Sigmoid colon (tissue), 7 donors: ENCODE measurements around the gene NETO2. TPM values are rescaled to one million over a fixed set of nuclear protein-coding genes. Genes with fewer than 3 reads are reported as not detected.

ENCODE experiments used
- DNase-seq: peaks from one replicate; pipeline ENCODE4 v3.0.0-alpha.2; 2019
- H3K27ac ChIP-seq, 4 donors: fragments of 200-600 bp; sonication (generic); one replicate each; pipeline ENCODE4 v1.5.1; 2016 to 2019; ENCODE audit warnings: mild to moderate bottlenecking in 1 of 4
- H3K27me3 ChIP-seq, 3 donors: fragments of 200-600 bp; sonication (generic); one replicate each; pipeline ENCODE4 v1.5.1; 2019; ENCODE audit warnings: mild to moderate bottlenecking in 1 of 3
- H3K36me3 ChIP-seq, 4 donors: fragments of 200-600 bp; sonication (generic); one replicate each; pipeline ENCODE4 v1.5.1; 2016 to 2019
- H3K4me1 ChIP-seq, 4 donors: fragments of 200-600 bp; sonication (generic); one replicate each; pipeline ENCODE4 v1.5.1; 2017 to 2019
- H3K4me3 ChIP-seq, 4 donors: fragments of 200-600 bp; sonication (generic); one replicate each; pipeline ENCODE4 v1.5.1; 2017 to 2019; ENCODE audit warnings: mild to moderate bottlenecking in 2 of 4, moderate library complexity in 1 of 4
- H3K9me3 ChIP-seq, 4 donors: fragments of 200-600 bp in 3 of 4; sonication (generic) in 3 of 4; one replicate each; pipeline versions ENCODE4 v1.5.1 to v1.6.1; 2013 to 2019
- CTCF ChIP-seq, 4 experiments: fragments of 450-650 bp in 3 of 4; fragments of 200-600 bp in 1 of 4; IDR thresholded peaks; one replicate each; pipeline ENCODE4 v1.5.1; 2016 to 2019; ENCODE audit warnings: antibody characterized with exemption in 4 of 4, mild to moderate bottlenecking in 3 of 4, moderate library complexity in 2 of 4
- EP300 ChIP-seq, 4 donors: sonication (generic); formaldehyde crosslinking; IDR thresholded peaks; one replicate each; pipeline ENCODE4 v1.6.1; 2017; ENCODE audit warnings: antibody characterized with exemption in 4 of 4
- POLR2A ChIP-seq, 2 donors: fragments of 450-650 bp; IDR thresholded peaks; one replicate each; pipeline ENCODE4 v1.6.1; 2016; ENCODE audit warnings: antibody characterized with exemption in 2 of 2, mild to moderate bottlenecking in 2 of 2, moderate library complexity in 2 of 2
- POLR2AphosphoS5 ChIP-seq, 4 donors: sonication (generic); formaldehyde crosslinking; IDR thresholded peaks; one replicate each; pipeline ENCODE4 v1.6.1; 2017; ENCODE audit warnings: antibody characterized with exemption in 4 of 4
- WGBS, 2 donors: extraction: QIAGEN DNeasy Blood & Tissue Kit; methylation state at CpG; one replicate each; pipeline ENCODE4 v1.1.7; 2013; 5-methylcytosine and 5-hydroxymethylcytosine counted together
- intact Hi-C: fragments of 100-400 bp; cut with DNase I; formaldehyde crosslinking; loops from one replicate; pipeline ENCODE4 v1.15.1; 2023
- polyA plus RNA-seq, 3 donors: library from polyadenylated mRNA; stranded (reverse); fragments of 200-250 nt; gene quantifications; one replicate each; pipeline ENCODE4 v1.2.3, GENCODE V29; 2013
- total RNA-seq, 4 donors: library from RNA; depleted of rRNA; stranded (reverse); fragments of >200 nt; gene quantifications; one replicate each; pipeline ENCODE4 v1.1.0, GENCODE V29; 2016
- donor health status: healthy with polysubstance abuse.
- donor health status: Bipolar disorder and iron deficiency.
- donor health status: healthy.

NETO2 gene
- total and polyA plus RNA-seq, 7 donors: 0.28 to 7.1 (median 0.95) TPM

- Histone ChIP-seq H3K4me3 (no peak overlapping the region), H3K4me1 (no peaks in the 10 kb centered on the region), H3K36me3 (no peaks in the 10 kb centered on the region), H3K9me3 (no peaks in the 10 kb centered on the region), H3K27ac (no peak overlapping the region), H3K27me3 (no peaks in the 10 kb centered on the region)
- 91 to 92% methylated on average over 1 of the region's 1 CpG for WGBS, 2 donors
- intact Hi-C loops: no loop called here
- TF ChIP-seq CTCF (IDR thresholded peaks at IDR 0.05) (no peak), POLR2A (IDR thresholded peaks at IDR 0.05) (no peak), POLR2AphosphoS5 (IDR thresholded peaks at IDR 0.05) (no peak), EP300 (IDR thresholded peaks at IDR 0.05) (no peak)
- DNase-seq: no peak
Observed at GRCh38 chr16:47096297-47096696, 47.4 kb downstream of the NETO2 start.

GRCh38 chr16:47084198-47084597 is 59.5 kb downstream of the NETO2 start:
- no peak overlapping the region for H3K4me3 ChIP-seq
- WGBS, 2 donors: 84 to 94% methylated on average over 6 of the region's 6 CpGs
- intact Hi-C loops: no loop called here
- no peaks in the 10 kb centered on the region for H3K4me1 ChIP-seq
- H3K9me3 ChIP-seq: no peaks in the 10 kb centered on the region
- no peak for DNase-seq
- no peak for TF ChIP-seq EP300 (IDR thresholded peaks at IDR 0.05)
- TF ChIP-seq POLR2A (IDR thresholded peaks at IDR 0.05): no peak
- no peak for TF ChIP-seq CTCF (IDR thresholded peaks at IDR 0.05)
- TF ChIP-seq POLR2AphosphoS5 (IDR thresholded peaks at IDR 0.05): no peak
- no peak overlapping the region for H3K27ac ChIP-seq
- no peaks in the 10 kb centered on the region for H3K36me3 ChIP-seq
- no peaks in the 10 kb centered on the region for H3K27me3 ChIP-seq

- H3K36me3 ChIP-seq: no peaks in the 10 kb centered on the region
- H3K4me3 ChIP-seq: no peak overlapping the region
- no peak overlapping the region for H3K27ac ChIP-seq
- H3K27me3 ChIP-seq: no peaks in the 10 kb centered on the region
- no peak for TF ChIP-seq POLR2AphosphoS5 (IDR thresholded peaks at IDR 0.05)
- TF ChIP-seq POLR2A (IDR thresholded peaks at IDR 0.05): no peak
- TF ChIP-seq EP300 (IDR thresholded peaks at IDR 0.05): no peak
- TF ChIP-seq CTCF (IDR thresholded peaks at IDR 0.05): no peak
- no peaks in the 10 kb centered on the region for H3K4me1 ChIP-seq
- 90 to 93% methylated on average over 2 of the region's 2 CpGs for WGBS, 2 donors
- intact Hi-C loops: no loop called here
- no peaks in the 10 kb centered on the region for H3K9me3 ChIP-seq
- DNase-seq: no peak
Observed at GRCh38 chr16:47082099-47082865, 61.5 kb downstream of the NETO2 start.

- intact Hi-C loops: no loop called here
- no peaks in the 10 kb centered on the region for H3K27me3 ChIP-seq
- no peak overlapping the region for H3K4me3 ChIP-seq
- 89 to 92% methylated on average over 1 of the region's 1 CpG for WGBS, 2 donors
- no peaks in the 10 kb centered on the region for H3K4me1 ChIP-seq
- H3K36me3 ChIP-seq: no peaks in the 10 kb centered on the region
- H3K27ac ChIP-seq: no peak overlapping the region
- TF ChIP-seq POLR2A (IDR thresholded peaks at IDR 0.05) (no peak), CTCF (IDR thresholded peaks at IDR 0.05) (no peak), EP300 (IDR thresholded peaks at IDR 0.05) (no peak), POLR2AphosphoS5 (IDR thresholded peaks at IDR 0.05) (no peak)
- no peak for DNase-seq
- H3K9me3 ChIP-seq: no peaks in the 10 kb centered on the region
Observed at GRCh38 chr16:47081115-47081514, 62.6 kb downstream of the NETO2 start.

- Histone ChIP-seq H3K36me3 (no peaks in the 10 kb centered on the region), H3K27ac (no peak overlapping the region), H3K4me1 (no peaks in the 10 kb centered on the region), H3K4me3 (no peak overlapping the region), H3K9me3 (no peaks in the 10 kb centered on the region), H3K27me3 (no peaks in the 10 kb centered on the region)
- WGBS, 2 donors: 80 to 84% methylated on average over 5 of the region's 5 CpGs
- intact Hi-C loops: no loop called here
- no peak for DNase-seq
- TF ChIP-seq POLR2AphosphoS5 (IDR thresholded peaks at IDR 0.05) (no peak), EP300 (IDR thresholded peaks at IDR 0.05) (no peak), CTCF (IDR thresholded peaks at IDR 0.05) (no peak), POLR2A (IDR thresholded peaks at IDR 0.05) (no peak)
Observed at GRCh38 chr16:47079860-47080259, 63.9 kb downstream of the NETO2 start.
